Neutrophil (primary cell): ENCODE results near the gene BAD.

Source experiments
- H3K27ac ChIP-seq: fragments of 200-600 bp; sonication (generic); 2 replicates; pipeline ENCODE4 v1.5.1; 2016; ENCODE audit warnings: mild to moderate bottlenecking, moderate library complexity
- H3K27me3 ChIP-seq: fragments of 200-600 bp; sonication (generic); 2 replicates; pipeline ENCODE4 v1.6.0; 2016; ENCODE audit warnings: mild to moderate bottlenecking
- H3K36me3 ChIP-seq: fragments of 200-600 bp; sonication (generic); 2 replicates; pipeline ENCODE4 v1.5.1; 2017
- H3K4me1 ChIP-seq, 2 experiments: fragments of 200-600 bp in 1 of 2; sonication (generic) in 1 of 2; 1 replicate in 1 of 2; 2 replicates in 1 of 2; pipeline versions ENCODE4 v1.5.1 to v1.6.1; 2013 to 2016; ENCODE audit warnings: low read depth in 1 of 2, low read length in 1 of 2, mild to moderate bottlenecking in 1 of 2, moderate library complexity in 1 of 2; ENCODE audit not compliant: control insufficient read depth in 1 of 2, insufficient read depth in 1 of 2
- H3K4me3 ChIP-seq, 2 experiments: fragments of 200-600 bp in 1 of 2; sonication (generic) in 1 of 2; 1 replicate in 1 of 2; 2 replicates in 1 of 2; pipeline ENCODE4 v1.5.1; 2013 to 2016; ENCODE audit warnings: low read depth in 1 of 2, low read length in 1 of 2, mild to moderate bottlenecking in 1 of 2, moderate library complexity in 1 of 2
- H3K9me3 ChIP-seq: fragments of 200-600 bp; sonication (generic); 2 replicates; pipeline ENCODE4 v1.5.1; 2016
- TF ChIP-seq, protein P1 (sequence below): fragments of 200-600 bp; sonication (generic); IDR thresholded peaks from 2 replicates; pipeline ENCODE4 v1.5.1; 2016; ENCODE audit warnings: antibody characterized with exemption

Gene BAD

DNA sequence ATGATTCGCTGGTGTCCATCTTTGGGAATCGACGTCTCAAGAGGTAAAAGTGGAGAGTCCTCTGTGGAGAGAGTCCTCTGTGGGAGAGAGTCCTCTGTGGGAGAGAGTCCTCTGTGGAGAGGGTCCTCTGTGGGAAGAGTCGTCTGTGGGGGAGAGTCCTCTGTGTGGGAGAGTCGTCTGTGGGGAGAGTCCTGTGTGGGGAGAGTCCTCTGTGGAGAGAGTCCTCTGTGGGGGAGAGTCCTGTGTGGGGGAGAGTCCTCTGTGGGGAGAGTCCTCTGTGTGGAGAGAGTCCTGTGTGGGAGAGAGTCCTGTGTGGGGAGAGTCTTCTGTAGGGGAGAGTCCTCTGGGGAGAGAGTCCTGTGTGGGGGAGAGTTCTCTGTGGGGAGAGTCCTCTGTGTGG is 36.6 kb upstream of the BAD start:
- peak overlapping the region; percentile 96 for H3K27ac ChIP-seq
- no peaks in the 10 kb centered on the region for H3K27me3 ChIP-seq
- H3K9me3 ChIP-seq: no peaks in the 10 kb centered on the region
- no peak overlapping the region for H3K4me3 ChIP-seq
- TF ChIP-seq, protein P1, sequence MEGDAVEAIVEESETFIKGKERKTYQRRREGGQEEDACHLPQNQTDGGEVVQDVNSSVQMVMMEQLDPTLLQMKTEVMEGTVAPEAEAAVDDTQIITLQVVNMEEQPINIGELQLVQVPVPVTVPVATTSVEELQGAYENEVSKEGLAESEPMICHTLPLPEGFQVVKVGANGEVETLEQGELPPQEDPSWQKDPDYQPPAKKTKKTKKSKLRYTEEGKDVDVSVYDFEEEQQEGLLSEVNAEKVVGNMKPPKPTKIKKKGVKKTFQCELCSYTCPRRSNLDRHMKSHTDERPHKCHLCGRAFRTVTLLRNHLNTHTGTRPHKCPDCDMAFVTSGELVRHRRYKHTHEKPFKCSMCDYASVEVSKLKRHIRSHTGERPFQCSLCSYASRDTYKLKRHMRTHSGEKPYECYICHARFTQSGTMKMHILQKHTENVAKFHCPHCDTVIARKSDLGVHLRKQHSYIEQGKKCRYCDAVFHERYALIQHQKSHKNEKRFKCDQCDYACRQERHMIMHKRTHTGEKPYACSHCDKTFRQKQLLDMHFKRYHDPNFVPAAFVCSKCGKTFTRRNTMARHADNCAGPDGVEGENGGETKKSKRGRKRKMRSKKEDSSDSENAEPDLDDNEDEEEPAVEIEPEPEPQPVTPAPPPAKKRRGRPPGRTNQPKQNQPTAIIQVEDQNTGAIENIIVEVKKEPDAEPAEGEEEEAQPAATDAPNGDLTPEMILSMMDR: no peak
- peaks cover 22 to 31% of the 10 kb centered on the region in 2 experiments for H3K4me1 ChIP-seq
- peaks cover 38% of the 10 kb centered on the region for H3K36me3 ChIP-seq

DNA sequence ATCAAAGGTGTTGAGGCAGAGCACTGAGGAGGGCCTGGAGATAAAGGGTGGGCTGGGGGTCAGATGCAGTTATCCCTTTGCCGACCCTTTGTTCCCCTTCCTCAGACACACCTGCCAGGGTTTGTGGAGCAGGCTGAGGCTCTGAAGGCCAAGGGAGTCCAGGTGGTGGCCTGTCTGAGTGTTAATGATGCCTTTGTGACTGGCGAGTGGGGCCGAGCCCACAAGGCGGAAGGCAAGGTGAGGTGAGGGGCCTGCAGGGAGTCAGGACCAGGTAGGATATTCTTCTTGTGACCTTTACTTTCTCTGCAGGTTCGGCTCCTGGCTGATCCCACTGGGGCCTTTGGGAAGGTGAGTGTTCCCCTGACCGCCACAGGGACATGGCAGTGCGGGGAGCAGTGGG is 36.1 kb upstream of the BAD start:
- TF ChIP-seq, protein P1: no peak
- Histone ChIP-seq H3K4me3 (no peak overlapping the region), H3K27ac (peak overlapping the region; percentile 96), H3K9me3 (no peaks in the 10 kb centered on the region), H3K27me3 (no peaks in the 10 kb centered on the region), H3K4me1 (peaks cover 22 to 31% of the 10 kb centered on the region in 2 experiments), H3K36me3 (peaks cover 43% of the 10 kb centered on the region)

DNA sequence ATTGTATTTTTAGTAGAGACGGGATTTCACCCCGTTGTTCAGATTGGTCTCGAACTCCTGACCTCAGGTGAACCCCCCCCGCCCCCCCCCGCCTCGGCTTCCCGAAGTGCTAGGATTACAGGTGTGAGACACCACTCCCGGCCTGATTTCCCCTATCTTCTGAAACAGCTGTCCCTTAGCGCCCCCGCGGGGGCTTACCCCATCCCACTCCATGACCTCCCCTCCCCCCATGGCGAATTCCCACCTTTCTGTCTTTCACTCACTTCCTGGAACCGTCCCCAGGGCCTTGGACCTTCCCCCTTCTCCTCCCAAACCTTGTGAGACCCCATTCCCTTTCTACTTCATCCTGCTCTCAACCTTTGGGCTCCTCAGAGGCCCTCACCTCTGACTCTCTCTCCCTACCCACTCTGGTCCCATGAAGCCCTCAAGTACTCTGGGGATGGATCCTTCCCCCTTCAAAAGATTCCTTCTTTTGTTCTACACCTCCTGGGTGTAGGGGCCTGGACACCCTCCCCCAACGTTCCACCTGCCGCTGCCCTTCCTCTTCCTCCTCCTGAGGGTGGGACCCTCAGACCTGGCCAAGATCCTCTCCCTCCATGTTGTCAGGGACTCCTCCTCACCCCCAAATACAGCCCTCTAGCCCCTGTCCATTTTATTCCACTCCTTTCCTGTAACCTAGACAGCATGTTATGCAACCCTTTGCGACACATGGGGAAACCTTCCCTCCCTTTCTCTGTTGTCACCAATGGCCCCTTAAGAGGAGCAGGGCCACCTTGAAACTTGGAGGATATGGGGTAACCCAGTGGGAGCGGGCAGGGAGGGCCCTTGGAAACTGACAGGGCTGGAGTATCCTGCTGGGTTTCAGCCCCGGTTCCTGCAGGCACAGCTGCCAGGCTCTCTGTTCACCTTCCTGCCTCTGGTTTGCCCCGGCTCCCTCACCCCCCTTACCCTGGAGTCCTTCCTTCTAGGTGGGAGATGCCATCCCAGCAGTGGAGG is 34.6 kb upstream of the BAD start:
- H3K4me1 ChIP-seq: peaks cover 22 to 31% of the 10 kb centered on the region in 2 experiments
- H3K9me3 ChIP-seq: no peaks in the 10 kb centered on the region
- no peaks in the 10 kb centered on the region for H3K27me3 ChIP-seq
- TF ChIP-seq, protein P1: no peak
- peaks cover 58% of the 10 kb centered on the region for H3K36me3 ChIP-seq
- peak overlapping the region; percentile 96 for H3K27ac ChIP-seq
- peak overlapping the region; percentile 75 to 81 for H3K4me3 ChIP-seq

DNA sequence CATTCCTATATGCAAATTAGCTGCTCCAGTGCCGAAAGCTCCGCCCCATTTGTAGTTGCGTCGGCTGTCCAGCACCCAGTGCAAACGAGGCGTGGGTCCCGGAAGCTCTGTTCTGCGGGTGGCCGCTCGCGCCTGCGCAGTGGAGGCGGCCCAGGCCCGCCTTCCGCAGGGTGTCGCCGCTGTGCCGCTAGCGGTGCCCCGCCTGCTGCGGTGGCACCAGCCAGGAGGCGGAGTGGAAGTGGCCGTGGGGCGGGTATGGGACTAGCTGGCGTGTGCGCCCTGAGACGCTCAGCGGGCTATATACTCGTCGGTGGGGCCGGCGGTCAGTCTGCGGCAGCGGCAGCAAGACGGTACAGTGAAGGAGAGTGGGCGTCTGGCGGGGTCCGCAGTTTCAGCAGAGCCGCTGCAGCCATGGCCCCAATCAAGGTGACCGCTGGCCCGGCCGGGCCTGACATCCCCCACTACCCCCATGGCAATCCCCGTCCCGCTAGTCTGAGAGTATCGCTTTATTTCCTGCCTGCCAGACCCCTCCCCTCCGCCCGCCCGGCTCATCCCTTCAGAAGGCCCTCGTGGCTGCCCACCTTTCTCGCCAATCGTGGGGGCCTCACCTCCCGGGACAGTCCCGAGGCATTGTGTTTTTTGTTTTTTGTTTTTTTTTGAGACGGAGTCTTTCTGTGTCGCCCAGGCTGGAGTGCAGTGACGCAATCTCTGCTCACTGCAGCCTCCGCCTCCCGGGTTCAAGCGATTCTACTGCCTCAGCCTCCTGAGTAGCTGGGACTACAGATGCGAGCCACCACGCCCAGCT is 33.7 kb upstream of the BAD start, which contains the start of gene PRDX5:
Gene PRDX5 (plus strand): TSS at position 161 of the 805 bp plus-strand sequence. CDS start 95 bp downstream, at position 256.
- Histone ChIP-seq H3K27ac (peak within 1 kb of the TSS; percentile 96), H3K4me3 (peak within 1 kb of the TSS; percentile 75 to 81), H3K4me1 (peaks cover 25 to 31% of the 10 kb centered on the region in 2 experiments), H3K27me3 (no peaks in the 10 kb centered on the region), H3K36me3 (peaks cover 60% of the 10 kb centered on the region), H3K9me3 (no peaks in the 10 kb centered on the region)
- TF ChIP-seq, protein P1: peak; percentile 90

DNA sequence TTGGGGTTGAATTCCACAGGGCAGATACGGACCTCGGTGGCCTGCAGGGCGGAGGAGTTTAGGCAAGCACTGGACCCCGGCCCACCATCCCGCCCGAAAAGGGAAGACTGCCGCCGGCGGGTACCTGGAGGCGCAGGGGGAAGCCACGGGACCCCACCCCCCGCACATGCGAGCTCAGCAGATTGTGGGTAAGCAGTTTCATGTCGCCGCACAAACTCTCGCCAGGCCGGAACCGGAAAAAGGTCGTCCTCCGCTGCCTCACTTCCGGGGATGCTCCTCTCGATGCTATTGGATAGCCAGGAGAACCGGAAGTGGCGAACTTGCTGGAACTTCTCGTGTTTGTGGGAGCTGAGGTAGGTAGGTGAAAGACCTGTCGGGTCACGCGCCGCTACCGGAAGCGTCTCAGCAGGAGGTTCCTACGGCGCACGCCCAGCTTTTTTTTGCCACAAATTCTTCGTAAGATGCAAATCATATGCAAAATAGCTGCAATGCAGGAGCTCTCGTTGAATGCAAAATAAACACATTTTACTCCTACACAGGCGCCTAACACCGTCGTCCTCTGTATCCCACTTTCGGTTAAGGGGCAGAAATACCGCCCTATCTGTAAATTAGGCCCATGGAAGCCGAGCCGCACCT is 33.0 kb upstream of the BAD start, which contains the start of gene TRMT112:
Gene TRMT112 (minus strand): TSS at position 235 of the 636 bp plus-strand sequence. CDS start 33 bp downstream, at position 202.
- H3K36me3 ChIP-seq: peaks cover 55% of the 10 kb centered on the region
- H3K27me3 ChIP-seq: no peaks in the 10 kb centered on the region
- H3K9me3 ChIP-seq: no peaks in the 10 kb centered on the region
- H3K27ac ChIP-seq: peak within 1 kb of the TSS; percentile 96
- H3K4me1 ChIP-seq: peaks cover 26 to 31% of the 10 kb centered on the region in 2 experiments
- peak within 1 kb of the TSS; percentile 75 to 81 for H3K4me3 ChIP-seq
- TF ChIP-seq, protein P1: no peak
